Bronchial epithelial cell (primary cell): Measurements from ENCODE around the gene SAE1. TPM values are rescaled to one million over a fixed set of nuclear protein-coding genes. Genes with fewer than 3 reads are reported as not detected.

Experiments
- DNase-seq: peaks from one replicate; pipeline ENCODE4 v3.0.0-alpha.2; 2010; ENCODE audit warnings: low read depth
- FAIRE-seq: peaks from 2 replicates; lab custom pipeline; 2011; peaks lifted over from hg19 to GRCh38; lab: Jason Lieb, UNC
- H3K27me3 ChIP-seq: 2 replicates; pipeline ENCODE4 v1.5.1; 2011; ENCODE audit warnings: low read length; ENCODE audit not compliant: control insufficient read depth, insufficient read depth
- H3K36me3 ChIP-seq: 2 replicates; pipeline ENCODE4 v1.5.1; 2011; ENCODE audit warnings: low read length; ENCODE audit not compliant: control insufficient read depth, insufficient read depth
- H3K4me3 ChIP-seq: 2 replicates; pipeline ENCODE4 v1.5.1; 2011; ENCODE audit warnings: mild to moderate bottlenecking, low read depth, low read length, control low read depth
- CTCF ChIP-seq: IDR thresholded peaks from 2 replicates; pipeline ENCODE4 v1.5.1; 2011; ENCODE audit warnings: mild to moderate bottlenecking, moderate library complexity, low read length, control low read depth, inconsistent platforms; ENCODE audit not compliant: insufficient read depth, severe bottlenecking
- total RNA-seq: library from RNA; depleted of rRNA; stranded (reverse); fragments of >200 nt; gene quantifications from 2 replicates; pipeline ENCODE4 v1.2.1, GENCODE V29; 2014

The SAE1 gene
- total RNA-seq, 1 donor from 2014 or later, result 90.6 TPM

GRCh38 chr19:47111006-47111621 lies 19.5 kb upstream of the SAE1 start:
- no peak for FAIRE-seq
- no peaks in the 10 kb centered on the region for H3K27me3 ChIP-seq
- DNase-seq, result no peak
- H3K4me3 ChIP-seq, result peak overlapping the region; percentile 69
- peaks cover 2% of the 10 kb centered on the region for H3K36me3 ChIP-seq
- TF ChIP-seq CTCF, result no peak

- no peaks in the 10 kb centered on the region for H3K27me3 ChIP-seq
- TF ChIP-seq CTCF, result no peak
- FAIRE-seq (no peak), DNase-seq (no peak)
- peaks cover 2% of the 10 kb centered on the region for H3K36me3 ChIP-seq
- peak overlapping the region; percentile 69 for H3K4me3 ChIP-seq
Observed at GRCh38 chr19:47111682-47112165, 18.9 kb upstream of the SAE1 start.

GRCh38 chr19:47112166-47112996 lies 18.3 kb upstream of the SAE1 start:
- DNase-seq, result peak; percentile 39
- peaks cover 2% of the 10 kb centered on the region for H3K36me3 ChIP-seq
- H3K4me3 ChIP-seq, result peak overlapping the region; percentile 69
- H3K27me3 ChIP-seq, result no peaks in the 10 kb centered on the region
- no peak for TF ChIP-seq CTCF
- no peak for FAIRE-seq

DNA sequence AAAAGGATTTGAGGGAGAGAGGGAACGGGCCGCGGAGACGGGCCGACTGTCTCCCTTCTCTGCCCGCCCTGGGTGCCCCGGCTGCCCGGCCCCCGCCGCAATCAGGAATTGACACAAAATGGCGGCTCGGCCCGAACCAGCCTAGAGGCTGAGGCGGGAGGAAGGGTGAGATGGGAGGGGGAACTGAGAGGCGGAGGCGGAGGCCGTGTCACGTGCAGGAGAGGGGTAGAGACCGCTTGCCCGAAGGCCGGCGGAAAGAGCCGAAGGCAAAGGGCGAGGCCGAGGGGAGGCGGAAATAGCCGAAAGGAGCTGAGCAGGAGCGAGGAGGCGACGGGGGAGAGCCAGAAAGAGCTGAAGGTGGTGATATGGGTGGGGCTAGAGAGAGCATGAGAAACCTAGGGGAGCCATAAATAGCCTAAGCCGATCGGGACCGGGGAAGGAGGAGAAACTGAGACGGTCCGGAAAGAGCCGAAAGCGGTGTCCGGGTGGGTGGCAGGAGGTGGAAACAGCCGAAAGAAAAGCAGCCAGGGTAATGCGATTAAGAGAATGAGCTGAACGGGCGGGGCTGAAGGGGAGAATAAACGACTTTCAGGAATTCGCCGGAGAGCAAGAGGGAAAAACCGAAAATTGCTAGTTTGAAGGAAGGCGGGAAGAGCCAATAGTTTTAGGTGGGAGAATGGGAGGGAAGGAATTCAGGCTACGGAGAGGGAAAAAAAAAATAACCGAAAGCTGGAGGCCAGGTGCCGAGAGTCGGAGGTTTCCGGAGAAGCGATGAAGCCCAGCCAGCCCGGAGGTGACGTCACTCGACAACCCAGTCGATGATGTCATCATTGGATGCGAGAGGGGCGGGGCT lies 17.4 kb upstream of the SAE1 start, which contains the start of gene ZC3H4:
TSS of gene ZC3H4 (minus strand) at position 780 of the 853 bp plus-strand sequence. CDS start 1,192 bp downstream, outside the sequence.
- no peak for FAIRE-seq
- Histone ChIP-seq H3K27me3 (no peaks in the 10 kb centered on the region), H3K4me3 (peak within 1 kb of the TSS; percentile 69), H3K36me3 (peaks cover 2% of the 10 kb centered on the region)
- no peak for TF ChIP-seq CTCF
- peak; percentile 97 for DNase-seq

DNA sequence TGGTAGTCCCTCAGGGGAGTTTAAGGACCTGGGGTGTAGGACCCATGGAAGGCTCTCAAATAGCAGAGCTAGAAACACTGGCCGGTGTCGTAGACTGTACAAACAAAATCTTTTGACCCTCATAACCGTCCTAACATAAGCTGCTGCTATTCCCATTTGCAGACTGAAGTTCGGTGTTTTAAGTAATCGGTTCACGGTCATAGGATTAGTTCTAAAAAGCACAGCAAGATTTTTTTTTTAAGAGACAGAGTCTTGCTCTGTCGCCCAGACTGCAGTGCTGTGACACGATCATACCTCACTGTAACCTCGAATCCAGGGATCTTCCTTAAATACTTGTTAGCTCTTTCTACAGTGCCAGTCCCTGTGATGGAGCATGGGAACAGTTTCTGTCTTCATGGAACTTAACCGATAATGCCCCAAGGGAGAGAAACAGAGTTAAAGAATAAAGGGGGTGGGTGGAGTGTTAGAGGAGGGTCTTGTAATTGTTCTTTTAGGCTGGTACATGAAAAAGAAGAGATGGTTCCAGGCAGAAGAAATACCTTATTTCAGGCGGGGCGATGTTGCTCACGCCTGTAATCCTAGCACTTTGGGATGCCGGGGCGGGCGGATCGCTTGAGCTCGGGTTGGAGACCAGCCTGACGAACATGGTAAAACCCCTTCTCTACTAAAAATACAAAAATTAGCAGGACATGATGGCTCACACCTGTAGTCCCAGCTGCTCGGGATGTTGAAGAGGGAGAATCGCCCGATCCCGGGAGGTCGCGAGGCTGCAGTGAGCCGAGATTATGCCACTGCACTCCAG lies 16.6 kb upstream of the SAE1 start:
- H3K36me3 ChIP-seq, result peaks cover 2% of the 10 kb centered on the region
- TF ChIP-seq CTCF, result no peak
- no peaks in the 10 kb centered on the region for H3K27me3 ChIP-seq
- peak overlapping the region; percentile 69 for H3K4me3 ChIP-seq
- FAIRE-seq (no peak), DNase-seq (no peak)
